ENCODE data around the gene NKIRAS1.
"Not testable (repeated sequence)": the region's sequence is repeated elsewhere in the genome, so short reads cannot be mapped to it uniquely, and the experiment has no call there.

The NKIRAS1 gene

GRCh38 chr3:23895181-23895580, 21.6 kb downstream of the NKIRAS1 start:
- no peak for DNase-seq

DNA sequence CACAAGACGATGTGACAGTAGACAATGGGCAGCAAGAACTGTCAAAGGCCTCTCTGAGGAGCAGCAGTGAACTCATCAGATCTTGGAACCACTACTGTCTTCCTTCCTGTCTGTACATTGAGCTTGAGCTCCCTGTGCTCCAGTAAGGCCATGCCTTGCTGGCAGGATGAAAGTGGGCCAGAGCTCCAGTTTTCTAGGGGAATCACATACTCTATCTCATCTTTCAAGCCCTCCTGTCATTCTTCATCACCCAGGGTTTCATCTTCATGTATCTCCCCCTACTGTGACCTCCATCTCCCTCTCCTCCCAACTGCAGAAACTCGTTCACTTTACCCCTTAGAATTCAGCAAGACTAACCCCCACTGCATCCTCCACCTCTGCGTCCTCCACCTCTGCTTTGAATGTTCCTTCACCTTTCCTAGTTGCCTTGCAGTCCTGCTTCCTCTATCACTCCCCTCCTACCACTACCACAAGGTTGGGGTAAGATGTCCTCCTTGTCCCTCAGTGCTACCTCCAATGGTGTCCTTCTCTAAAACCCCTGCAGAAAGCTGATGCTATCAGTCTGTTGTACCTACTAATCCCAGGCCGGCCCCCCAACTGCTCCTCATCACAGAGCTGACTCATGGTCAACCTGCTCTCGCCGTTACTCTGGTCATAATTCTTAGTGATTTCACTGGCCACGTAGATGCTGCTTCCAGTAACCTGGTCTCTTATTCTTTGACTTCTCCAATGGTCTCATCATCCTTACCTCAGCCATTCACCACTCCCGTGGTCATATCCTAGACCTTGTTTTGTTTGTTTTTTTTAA, 22.3 kb downstream of the NKIRAS1 start:
- DNase-seq: no peak

GRCh38 chr3:23889950-23890349, 26.8 kb downstream of the NKIRAS1 start:
- DNase-seq: no peak

GRCh38 chr3:23889386-23889785, 27.4 kb downstream of the NKIRAS1 start:
- DNase-seq: no peak

DNA sequence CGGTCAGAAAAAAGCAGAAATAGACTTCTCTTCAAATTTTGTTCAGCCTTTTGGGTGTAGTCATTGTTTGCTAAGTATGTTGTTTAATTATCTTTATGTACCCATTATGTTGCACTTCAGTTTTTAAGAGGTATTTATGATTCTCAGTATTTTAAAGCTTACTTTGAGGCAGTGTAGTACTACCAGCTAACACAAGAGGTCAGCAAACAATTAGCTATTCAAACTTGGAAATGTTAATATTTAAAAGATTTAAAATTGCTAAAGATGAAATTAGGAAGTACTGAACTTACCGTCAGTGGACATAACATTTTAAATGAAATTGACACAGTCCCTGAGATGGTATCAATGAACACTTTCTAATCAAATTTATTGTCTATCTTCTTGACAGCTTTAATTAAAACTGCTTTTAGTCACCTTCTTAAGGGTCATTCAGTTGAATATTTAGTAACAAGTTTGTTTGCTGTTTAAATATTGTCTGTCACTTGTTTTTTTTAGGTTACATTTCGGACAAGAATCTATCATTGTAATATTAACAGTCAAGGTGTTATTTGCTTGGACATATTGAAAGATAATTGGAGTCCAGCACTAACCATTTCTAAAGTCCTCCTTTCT, 28.1 kb downstream of the NKIRAS1 start:
- no peak for DNase-seq

GRCh38 chr3:23886311-23886710, 30.5 kb downstream of the NKIRAS1 start:
- no peak for DNase-seq

DNA sequence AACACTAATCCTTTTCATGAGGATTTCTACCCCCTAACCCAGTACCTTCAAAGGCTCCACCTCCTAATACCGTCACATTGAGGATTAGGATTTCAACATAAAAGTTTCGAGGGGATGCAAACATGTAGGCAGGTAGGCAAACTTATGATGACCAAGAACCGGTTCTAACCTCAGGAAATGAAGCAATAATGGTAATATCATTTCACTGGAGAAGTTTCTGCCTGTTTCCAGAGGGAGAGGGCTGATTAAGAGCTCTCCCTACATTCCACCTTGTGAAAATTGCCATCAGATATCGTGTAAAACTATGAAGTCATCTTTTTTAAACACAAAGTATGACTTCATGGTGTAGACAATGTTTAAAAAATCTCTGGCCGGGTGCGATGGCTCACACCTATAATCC, 31.6 kb downstream of the NKIRAS1 start:
- no peak for DNase-seq

- no peak for DNase-seq
Observed at GRCh38 chr3:23884481-23884880, 32.3 kb downstream of the NKIRAS1 start.

- no peak for DNase-seq
Observed at GRCh38 chr3:23882487-23882918, 34.3 kb downstream of the NKIRAS1 start.

DNA sequence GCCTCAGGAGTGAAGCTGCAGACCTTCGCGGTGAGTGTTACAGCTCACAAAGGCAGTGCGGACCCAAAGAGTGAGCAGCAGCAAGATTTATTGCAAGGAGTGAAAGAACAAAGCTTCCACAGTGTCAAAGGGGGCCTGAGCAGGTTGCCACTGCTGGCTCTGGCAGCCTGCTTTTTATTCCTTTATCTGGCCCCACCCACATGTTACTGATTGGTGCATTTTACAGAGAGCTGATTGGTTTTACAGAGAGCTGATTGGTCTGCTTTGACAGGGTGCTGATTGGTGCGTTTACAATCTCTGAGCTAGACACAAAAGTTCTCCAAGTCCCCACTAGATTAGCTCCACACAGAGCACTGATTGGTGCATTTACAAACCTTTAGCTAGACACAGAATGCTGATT, 34.8 kb downstream of the NKIRAS1 start:
- not testable (repeated sequence) for DNase-seq

- DNase-seq: no peak
Observed at GRCh38 chr3:23880703-23881339, 36.0 kb downstream of the NKIRAS1 start.

DNA sequence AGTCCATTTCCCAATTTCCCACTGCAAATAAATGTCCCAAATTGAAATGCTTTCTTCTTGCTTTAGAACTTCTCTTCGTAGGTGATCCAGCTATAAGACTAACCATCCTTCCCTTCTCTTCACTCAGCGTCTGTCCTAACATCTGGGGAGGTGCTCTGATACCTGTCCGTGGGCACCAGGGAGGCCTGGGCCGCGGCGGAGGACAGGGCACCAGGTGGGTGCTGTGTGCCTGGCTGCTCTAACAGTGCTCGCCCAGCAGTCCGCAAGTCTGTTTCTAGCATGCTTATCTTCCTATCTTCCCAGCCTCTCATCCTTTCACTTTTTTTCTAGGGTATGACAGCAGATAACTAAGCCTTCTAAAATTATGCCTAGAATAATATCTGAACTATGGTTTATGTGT, 37.3 kb downstream of the NKIRAS1 start:
- DNase-seq: no peak

DNA sequence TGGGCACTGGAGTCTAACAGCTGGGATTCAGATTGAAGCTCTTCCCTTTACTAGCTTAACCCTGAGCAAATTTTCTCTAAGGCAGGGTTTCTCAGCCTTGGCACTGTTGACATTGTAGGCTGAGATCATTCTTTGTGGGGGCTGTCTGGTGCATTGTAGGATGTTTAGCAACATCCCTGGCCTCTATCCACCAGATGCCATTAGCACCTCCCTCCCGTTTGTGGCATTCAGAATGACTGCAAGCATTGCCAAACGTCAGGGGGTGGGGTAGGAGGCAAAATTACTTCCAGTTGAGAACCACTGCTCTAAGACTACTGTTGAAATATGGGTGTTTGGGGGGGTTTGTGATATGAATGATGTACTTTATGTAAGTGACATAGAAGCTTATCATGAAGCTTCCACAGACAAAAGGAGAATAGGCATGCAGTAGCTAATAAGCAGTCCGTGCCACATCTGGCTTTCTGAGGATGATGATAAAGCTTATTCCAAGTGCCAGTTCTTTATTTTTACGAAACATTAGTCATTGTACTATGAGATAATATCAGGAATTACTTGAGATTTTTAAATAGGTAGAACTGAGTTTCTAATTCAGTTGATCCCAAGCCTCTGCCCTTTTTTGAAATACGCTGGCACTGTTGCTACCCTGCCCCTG, 39.3 kb downstream of the NKIRAS1 start:
- no peak for DNase-seq

DNA sequence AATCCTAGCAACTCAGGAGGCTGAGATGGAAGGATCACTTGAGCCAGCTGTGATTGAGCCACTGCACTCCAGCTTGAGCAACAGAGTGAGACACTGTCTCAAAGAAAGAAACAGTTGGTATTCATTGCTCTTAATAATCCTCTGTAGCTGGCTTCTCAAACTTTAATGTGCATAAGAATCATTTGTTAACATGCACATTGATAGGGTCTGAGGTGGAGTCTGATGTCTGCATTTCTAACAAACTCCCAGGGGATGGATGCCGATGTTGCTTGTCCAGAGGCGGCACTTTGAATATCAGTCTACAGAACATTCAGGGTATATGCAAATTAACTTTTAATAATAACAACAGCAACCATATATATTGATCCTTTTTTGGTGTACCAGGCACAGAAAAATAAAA, 39.9 kb downstream of the NKIRAS1 start:
- no peak for DNase-seq

GRCh38 chr3:23875113-23875725, 41.6 kb downstream of the NKIRAS1 start:
- DNase-seq: no peak

GRCh38 chr3:23874359-23875112, 42.3 kb downstream of the NKIRAS1 start:
- DNase-seq: no peak

- no peak for DNase-seq
Observed at GRCh38 chr3:23873941-23874340, 42.8 kb downstream of the NKIRAS1 start.

- no peak for DNase-seq
Observed at GRCh38 chr3:23872330-23872729, 44.5 kb downstream of the NKIRAS1 start.

DNA sequence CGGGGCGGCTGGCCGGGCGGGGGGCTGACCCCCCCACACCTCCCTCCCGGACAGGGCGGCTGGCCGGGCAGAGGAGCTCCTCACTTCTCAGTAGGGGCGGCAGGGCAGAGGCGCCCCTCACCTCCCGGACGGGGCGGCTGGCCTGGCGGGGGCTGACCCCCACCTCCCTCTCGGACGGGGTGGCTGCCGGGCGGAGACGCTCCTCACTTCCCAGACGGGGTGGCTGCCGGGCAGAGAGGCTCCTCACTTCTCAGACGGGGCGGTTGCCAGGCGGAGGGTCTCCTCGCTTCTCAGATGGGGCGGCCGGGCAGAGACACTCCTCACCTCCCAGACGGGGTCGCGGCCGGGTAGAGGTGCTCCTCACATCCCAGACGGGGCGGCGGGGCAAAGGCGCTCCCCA, 45.4 kb downstream of the NKIRAS1 start:
- DNase-seq: not testable (repeated sequence)

GRCh38 chr3:23870663-23871043, 46.1 kb downstream of the NKIRAS1 start:
- not testable (repeated sequence) for DNase-seq

- no peak for DNase-seq
Observed at GRCh38 chr3:23869977-23870662, 46.7 kb downstream of the NKIRAS1 start.

DNA sequence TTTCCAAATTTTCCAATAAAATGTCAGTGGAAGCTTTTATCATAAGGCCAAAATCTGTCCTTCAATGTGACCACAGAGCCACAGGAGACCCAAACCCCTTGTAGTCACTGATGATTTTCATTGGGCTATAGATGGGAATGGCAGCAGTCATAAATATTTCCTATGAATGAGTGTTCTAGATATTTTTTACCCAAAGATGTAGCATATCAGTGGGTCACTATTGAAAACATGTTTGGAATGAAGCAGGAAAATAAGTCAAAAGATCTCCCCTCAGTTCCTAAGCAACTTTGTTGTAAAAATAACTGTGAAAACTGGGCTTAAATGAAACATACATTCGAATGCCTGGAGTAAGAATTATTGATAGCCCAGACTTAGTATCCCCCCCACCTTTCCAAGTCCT, 49.0 kb downstream of the NKIRAS1 start:
- DNase-seq: no peak

Data from NCI-H2227 treated with DMSO at 0.1 percent for 48 hours (cell line).